Activated CD8-positive, alpha-beta T cell treated with anti-CD3 and anti-CD28 coated beads, Interleukin-2, amount 10 ng/mL, durations not matched to agents 7 days and 5 days (primary cell): ENCODE data around the gene IKZF1. TPM values are rescaled to one million over a fixed set of nuclear protein-coding genes. Genes with fewer than 3 reads are reported as not detected.
A peak's percentile ranks its signal among the peaks of the same experiment; 100 is the strongest.

ENCODE experiments used
- ATAC-seq: fragments of 150-1000 bp; cut with Tn5 transposase; one replicate; pipeline ENCODE4 v1.10.0; 2021; ENCODE audit warnings: moderate library complexity
- CTCF ChIA-PET: fragments of 350-600 bp; sonication (Branson Sonifier 250); formaldehyde crosslinking; loops from one replicate; lab custom pipeline; 2021; ENCODE audit warnings: antibody characterized with exemption; lab: Charles Lee
- POLR2A ChIA-PET: fragments of 350-600 bp; sonication (Branson Sonifier 250); formaldehyde crosslinking; loops from one replicate; lab custom pipeline; 2021; ENCODE audit warnings: antibody characterized with exemption; lab: Charles Lee
- DNase-seq: peaks from one replicate; pipeline ENCODE4 v3.0.0-alpha.2; 2020
- H3K27ac Mint-ChIP-seq: one replicate; pipeline ENCODE4 v1.8.0; 2021; ENCODE audit warnings: mild to moderate bottlenecking, mixed read lengths
- H3K27me3 Mint-ChIP-seq: one replicate; pipeline ENCODE4 v1.8.0; 2021; ENCODE audit warnings: low read depth, mixed read lengths
- H3K36me3 Mint-ChIP-seq: one replicate; pipeline ENCODE4 v1.8.0; 2021; ENCODE audit warnings: low read depth, mixed read lengths
- H3K4me1 Mint-ChIP-seq: one replicate; pipeline ENCODE4 v1.8.0; 2021; ENCODE audit warnings: low read depth, mixed read lengths
- H3K4me3 Mint-ChIP-seq: one replicate; pipeline ENCODE4 v1.8.0; 2021; ENCODE audit warnings: mild to moderate bottlenecking, mixed read lengths
- H3K9me3 Mint-ChIP-seq: one replicate; pipeline ENCODE4 v1.8.0; 2022; ENCODE audit warnings: mixed read lengths; ENCODE audit not compliant: insufficient read depth
- total RNA-seq, 2 experiments: library from RNA; stranded (reverse); gene quantifications; one replicate each; pipeline ENCODE4 v1.2.3, GENCODE V29; 2021

IKZF1 gene
- total RNA-seq, 2 experiments from 2014 or later = 370 to 374 TPM

GRCh38 chr7:50268990-50269389 is 35.5 kb upstream of the IKZF1 start:
- Mint-ChIP-seq H3K4me3 (no peak overlapping the region), H3K4me1 (peaks cover 91% of the 10 kb centered on the region), H3K27me3 (no peaks in the 10 kb centered on the region), H3K36me3 (peaks cover 15% of the 10 kb centered on the region), H3K27ac (peak overlapping the region; percentile 98), H3K9me3 (peaks cover 3% of the 10 kb centered on the region)
- ATAC-seq = no peak
- ChIA-PET CTCF (interaction anchor here (0.9 to 7.3 kb wide), 4 partner anchors 13 to 61 kb away, joined by 4 to 113 read pairs (median 36); no protein-coding TSS in a partner anchor), POLR2A (interaction anchor here (8.2 kb wide), 1 partner anchor 41 kb away, joined by 142 read pairs; the partner anchor contains the start of gene IKZF1)
- no peak for DNase-seq

- Mint-ChIP-seq H3K36me3 (peaks cover 15% of the 10 kb centered on the region), H3K27ac (peak overlapping the region; percentile 76), H3K27me3 (no peaks in the 10 kb centered on the region), H3K9me3 (peaks cover 3% of the 10 kb centered on the region), H3K4me3 (no peak overlapping the region), H3K4me1 (peaks cover 90% of the 10 kb centered on the region)
- ChIA-PET POLR2A (interaction anchor here (0.7 to 8.2 kb wide), 2 partner anchors 12 to 39 kb away, joined by 3 to 142 read pairs; partner anchors contain the start of gene IKZF1), CTCF (interaction anchor here (0.9 to 6.6 kb wide), 4 partner anchors 11 to 178 kb away, joined by 3 to 59 read pairs (median 3); no protein-coding TSS in a partner anchor)
- ATAC-seq (no peak), DNase-seq (no peak)
Observed at GRCh38 chr7:50270531-50271018, 33.9 kb upstream of the IKZF1 start.

- ChIA-PET CTCF (interaction anchor here (0.9 to 6.6 kb wide), 10 partner anchors 9 to 67 kb away, joined by 3 to 59 read pairs (median 4); partner anchors contain the start of gene IKZF1), POLR2A (interaction anchor here (3.4 kb wide), 1 partner anchor 10 kb away, joined by 12 read pairs; no protein-coding TSS in a partner anchor)
- no peak for DNase-seq
Observed at GRCh38 chr7:50272808-50273207, 31.7 kb upstream of the IKZF1 start.

GRCh38 chr7:50273301-50273700 is 31.2 kb upstream of the IKZF1 start:
- ChIA-PET CTCF (interaction anchor here (0.7 to 6.6 kb wide), 14 partner anchors 7 to 68 kb away, joined by 3 to 59 read pairs (median 4); partner anchors contain the start of gene IKZF1), POLR2A (interaction anchor here (0.6 to 3.4 kb wide), 2 partner anchors 9 to 31 kb away, joined by 3 to 12 read pairs; partner anchors contain the start of gene IKZF1)
- peaks cover 3% of the 10 kb centered on the region for H3K9me3 Mint-ChIP-seq
- H3K27me3 Mint-ChIP-seq = no peaks in the 10 kb centered on the region
- H3K4me1 Mint-ChIP-seq = peaks cover 66% of the 10 kb centered on the region
- no peak for ATAC-seq
- peaks cover 15% of the 10 kb centered on the region for H3K36me3 Mint-ChIP-seq
- H3K27ac Mint-ChIP-seq = peak overlapping the region; percentile 68
- DNase-seq = no peak
- H3K4me3 Mint-ChIP-seq = no peak overlapping the region

More at GRCh38 chr7:50272808-50273207, 31.7 kb upstream of the IKZF1 start:
- Mint-ChIP-seq H3K4me1 (peaks cover 71% of the 10 kb centered on the region), H3K9me3 (peaks cover 3% of the 10 kb centered on the region), H3K4me3 (no peak overlapping the region), H3K36me3 (peaks cover 15% of the 10 kb centered on the region), H3K27ac (peak overlapping the region; percentile 68), H3K27me3 (no peaks in the 10 kb centered on the region)
- no peak for ATAC-seq

- no peak for ATAC-seq
- Mint-ChIP-seq H3K27me3 (no peaks in the 10 kb centered on the region), H3K27ac (peak overlapping the region; percentile 68), H3K36me3 (peaks cover 14% of the 10 kb centered on the region), H3K4me3 (no peak overlapping the region), H3K9me3 (peaks cover 4% of the 10 kb centered on the region), H3K4me1 (peaks cover 62% of the 10 kb centered on the region)
- no peak for DNase-seq
- CTCF ChIA-PET = interaction anchor here (0.6 to 3.0 kb wide), 17 partner anchors 8 to 142 kb away, joined by 3 to 20 read pairs (median 4); partner anchors contain the start of gene IKZF1
- POLR2A ChIA-PET = interaction anchor here (0.6 to 3.4 kb wide), 4 partner anchors 9 to 86 kb away, joined by 3 to 12 read pairs (median 3); partner anchors contain the start of gene IKZF1
Observed at GRCh38 chr7:50273870-50274269, 30.6 kb upstream of the IKZF1 start.

GRCh38 chr7:50274361-50274760 is 30.2 kb upstream of the IKZF1 start:
- DNase-seq (no peak), ATAC-seq (peak; percentile 58)
- Mint-ChIP-seq H3K4me1 (peaks cover 62% of the 10 kb centered on the region), H3K9me3 (peaks cover 9% of the 10 kb centered on the region), H3K27me3 (no peaks in the 10 kb centered on the region), H3K27ac (peak overlapping the region; percentile 30), H3K36me3 (peaks cover 19% of the 10 kb centered on the region), H3K4me3 (no peak overlapping the region)
- CTCF ChIA-PET = interaction anchor here (0.6 to 3.0 kb wide), 16 partner anchors 8 to 142 kb away, joined by 3 to 20 read pairs (median 4); partner anchors contain the start of gene IKZF1
- POLR2A ChIA-PET = interaction anchor here (0.8 to 3.4 kb wide), 4 partner anchors 8 to 86 kb away, joined by 3 to 12 read pairs (median 4); no protein-coding TSS in a partner anchor

- DNase-seq (no peak), ATAC-seq (no peak)
- Mint-ChIP-seq H3K4me1 (peaks cover 54% of the 10 kb centered on the region), H3K9me3 (peaks cover 15% of the 10 kb centered on the region), H3K27me3 (no peaks in the 10 kb centered on the region), H3K27ac (no peak overlapping the region), H3K36me3 (peaks cover 17% of the 10 kb centered on the region), H3K4me3 (no peak overlapping the region)
- ChIA-PET CTCF (interaction anchor here (0.8 to 2.1 kb wide), 3 partner anchors 9 to 32 kb away, joined by 3 to 8 read pairs (median 6); no protein-coding TSS in a partner anchor), POLR2A (interaction anchor here (1.2 kb wide), 1 partner anchor 30 kb away, joined by 4 read pairs; no protein-coding TSS in a partner anchor)
Observed at GRCh38 chr7:50275430-50275829, 29.1 kb upstream of the IKZF1 start.

- no peak overlapping the region for H3K27ac Mint-ChIP-seq
- peaks cover 58% of the 10 kb centered on the region for H3K4me1 Mint-ChIP-seq
- ATAC-seq (no peak), DNase-seq (no peak)
- POLR2A ChIA-PET = interaction anchor here (0.6 kb wide), 1 partner anchor 368 kb away, joined by 3 read pairs; no protein-coding TSS in a partner anchor
- peaks cover 15% of the 10 kb centered on the region for H3K36me3 Mint-ChIP-seq
- no peaks in the 10 kb centered on the region for H3K27me3 Mint-ChIP-seq
- peaks cover 14% of the 10 kb centered on the region for H3K9me3 Mint-ChIP-seq
- CTCF ChIA-PET = interaction anchor here (2.4 kb wide), 1 partner anchor 10 kb away, joined by 11 read pairs; no protein-coding TSS in a partner anchor
- no peak overlapping the region for H3K4me3 Mint-ChIP-seq
Observed at GRCh38 chr7:50276483-50276882, 28.0 kb upstream of the IKZF1 start.

GRCh38 chr7:50278120-50278519 is 26.4 kb upstream of the IKZF1 start:
- peaks cover 59% of the 10 kb centered on the region for H3K4me1 Mint-ChIP-seq
- CTCF ChIA-PET = interaction anchor here (2.4 kb wide), 1 partner anchor 11 kb away, joined by 11 read pairs; no protein-coding TSS in a partner anchor

GRCh38 chr7:50281680-50282445 is 22.7 kb upstream of the IKZF1 start:
- POLR2A ChIA-PET = interaction anchor here (0.6 to 3.2 kb wide), 12 partner anchors 9 to 126 kb away, joined by 3 to 20 read pairs (median 4); partner anchors contain the start of gene IKZF1
- H3K9me3 Mint-ChIP-seq = peaks cover 12% of the 10 kb centered on the region
- H3K27me3 Mint-ChIP-seq = no peaks in the 10 kb centered on the region
- H3K36me3 Mint-ChIP-seq = peaks cover 14% of the 10 kb centered on the region
- peak; percentile 75 for ATAC-seq
- H3K4me3 Mint-ChIP-seq = peak overlapping the region; percentile 56
- peak overlapping the region; percentile 87 for H3K27ac Mint-ChIP-seq
- peak; percentile 51 for DNase-seq
- peaks cover 66% of the 10 kb centered on the region for H3K4me1 Mint-ChIP-seq
- CTCF ChIA-PET = interaction anchor here (0.8 to 4.6 kb wide), 9 partner anchors 8 to 86 kb away, joined by 3 to 59 read pairs (median 4); no protein-coding TSS in a partner anchor

More at GRCh38 chr7:50278120-50278519, 26.4 kb upstream of the IKZF1 start:
- H3K27me3 Mint-ChIP-seq = no peaks in the 10 kb centered on the region
- no peak for DNase-seq
- no peak for ATAC-seq
- H3K36me3 Mint-ChIP-seq = peaks cover 12% of the 10 kb centered on the region
- POLR2A ChIA-PET = no interaction called here
- H3K9me3 Mint-ChIP-seq = peaks cover 12% of the 10 kb centered on the region
- no peak overlapping the region for H3K27ac Mint-ChIP-seq
- H3K4me3 Mint-ChIP-seq = no peak overlapping the region
